GM04503 (cell line): ENCODE results near the gene CAMTA1.

Source experiments
- DNase-seq: peaks from one replicate; pipeline ENCODE4 v3.0.0-alpha.2; 2012; ENCODE audit warnings: low read depth

Gene CAMTA1

DNA sequence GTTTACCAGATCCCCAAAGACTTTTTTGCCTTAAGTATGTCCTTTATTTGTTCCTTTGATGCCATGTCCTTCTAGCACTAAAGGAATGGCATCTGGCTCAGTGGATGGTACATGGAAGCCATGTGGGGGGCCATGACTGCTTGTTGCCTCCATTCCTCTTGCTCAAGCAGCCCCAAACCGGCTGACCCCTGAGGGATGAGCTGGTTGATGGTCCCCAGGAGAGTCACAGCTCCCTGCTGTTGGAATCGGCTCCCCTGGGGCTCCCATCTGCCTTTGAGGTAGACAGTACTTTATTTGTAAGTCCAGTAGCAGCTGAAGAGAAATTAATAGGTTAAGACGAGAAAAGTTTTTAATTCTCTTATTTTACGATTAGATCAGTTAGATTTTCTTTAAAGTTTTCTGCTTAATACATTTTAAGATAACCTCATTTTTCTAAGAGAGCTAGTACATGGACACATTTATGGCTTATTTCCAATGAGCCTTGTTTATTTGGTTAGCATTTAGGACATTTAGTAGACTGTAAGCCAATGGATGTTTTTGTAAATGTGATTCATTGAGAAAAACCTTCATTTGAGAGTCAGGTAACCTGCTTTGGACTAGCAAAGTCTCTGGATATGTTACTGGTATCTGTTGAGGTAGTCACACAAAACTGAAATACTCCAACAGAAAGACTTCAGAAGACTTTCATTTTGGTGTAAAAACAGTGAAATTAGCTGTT is 88.2 kb downstream of the CAMTA1 start:
- DNase-seq: no peak

DNA sequence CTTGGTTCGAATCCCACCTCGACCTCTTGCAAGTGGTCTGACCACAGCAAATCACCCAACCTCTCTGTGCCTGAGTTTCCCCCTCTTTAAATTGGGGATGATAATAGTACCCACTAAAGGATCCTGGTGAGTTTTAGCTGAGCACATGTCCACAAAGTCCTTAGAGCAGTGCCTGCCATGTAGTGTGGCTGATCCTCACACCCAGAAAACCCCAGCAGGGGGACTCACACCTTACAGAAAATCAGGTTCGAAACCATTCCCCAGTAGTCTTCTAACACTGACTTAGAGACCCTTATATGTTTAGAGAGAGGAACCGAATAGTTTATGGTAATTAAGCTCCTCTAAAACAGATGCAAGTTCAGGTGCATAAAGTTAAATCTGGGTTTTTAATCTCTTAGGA is 89.0 kb downstream of the CAMTA1 start:
- DNase-seq: no peak

DNA sequence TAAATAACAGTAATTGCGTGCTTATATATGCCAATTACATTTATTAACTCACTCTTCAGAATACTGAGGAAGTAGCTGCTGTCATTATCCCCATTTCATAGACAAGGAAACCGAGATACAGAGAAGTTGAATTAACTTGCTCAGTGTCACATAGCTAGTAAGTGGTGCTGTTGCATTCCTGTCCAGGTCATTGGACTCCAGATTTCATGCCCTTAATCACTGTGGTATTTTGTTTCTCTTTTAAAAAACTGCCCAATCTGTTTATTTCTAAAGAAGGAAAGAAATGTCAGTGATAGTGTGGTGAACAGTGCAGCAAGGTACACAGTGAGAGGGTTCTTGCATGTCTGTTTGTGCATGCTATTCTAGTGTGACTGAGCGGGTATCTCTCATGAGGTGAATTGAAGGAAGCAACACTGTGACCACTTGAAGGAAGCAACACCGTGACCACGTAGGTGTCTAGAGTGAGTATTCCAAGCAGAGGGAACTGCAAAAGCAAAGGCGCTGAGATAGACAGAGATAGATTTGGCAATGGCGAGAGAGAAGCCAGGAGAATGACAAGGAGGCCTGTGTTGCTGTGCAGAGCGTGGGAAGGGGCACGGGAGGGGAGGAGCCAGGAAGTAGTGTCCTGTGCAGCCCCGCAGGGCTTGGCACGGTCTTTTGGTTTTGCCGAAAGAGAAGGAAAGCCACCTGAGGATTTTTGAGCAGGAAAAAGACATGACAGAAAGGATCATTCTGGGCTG is 95.9 kb downstream of the CAMTA1 start:
- DNase-seq: no peak

DNA sequence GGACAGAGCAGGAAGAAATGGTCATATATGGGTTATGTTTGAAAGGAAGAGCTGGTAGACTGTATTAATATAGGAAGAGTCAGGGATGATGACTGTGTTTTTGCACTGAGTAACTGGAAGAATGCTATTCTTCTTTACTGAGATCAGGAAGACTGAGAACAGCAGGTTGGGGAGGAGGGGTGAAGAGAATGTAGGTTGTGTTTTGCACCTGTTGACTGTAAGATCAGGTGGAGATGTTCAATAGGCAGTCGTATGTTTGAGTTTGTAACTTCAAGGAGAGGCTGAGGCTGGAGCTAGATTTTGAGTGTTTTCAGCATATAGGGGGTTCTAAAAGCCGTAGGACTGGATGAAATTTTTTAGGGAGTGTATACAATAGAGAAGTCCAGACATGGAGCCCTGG is 97.2 kb downstream of the CAMTA1 start:
- DNase-seq: no peak

DNA sequence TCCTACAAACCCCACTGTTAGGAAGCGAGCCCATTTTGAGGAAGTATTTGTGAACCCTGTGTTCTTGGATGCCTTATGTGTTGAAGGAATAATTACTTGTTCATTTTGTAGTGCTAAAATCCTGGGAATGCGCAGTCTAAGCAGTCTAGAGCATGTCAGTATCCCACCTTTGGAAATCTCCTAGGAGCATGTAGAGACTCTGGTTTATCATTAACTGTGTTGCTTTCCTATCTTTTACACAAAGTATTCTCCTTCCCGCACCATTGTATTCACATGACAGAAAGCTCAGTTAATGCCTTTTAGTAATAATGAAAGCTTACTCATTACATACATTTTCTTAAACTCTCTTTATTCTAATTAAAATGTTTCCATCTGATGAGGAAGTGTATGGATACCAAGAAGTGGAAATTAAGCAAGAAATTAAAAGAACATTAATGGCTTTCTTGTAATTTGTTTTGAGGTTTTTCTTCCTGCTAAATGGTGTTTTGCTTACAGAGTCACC is 99.4 kb downstream of the CAMTA1 start:
- DNase-seq: no peak

DNA sequence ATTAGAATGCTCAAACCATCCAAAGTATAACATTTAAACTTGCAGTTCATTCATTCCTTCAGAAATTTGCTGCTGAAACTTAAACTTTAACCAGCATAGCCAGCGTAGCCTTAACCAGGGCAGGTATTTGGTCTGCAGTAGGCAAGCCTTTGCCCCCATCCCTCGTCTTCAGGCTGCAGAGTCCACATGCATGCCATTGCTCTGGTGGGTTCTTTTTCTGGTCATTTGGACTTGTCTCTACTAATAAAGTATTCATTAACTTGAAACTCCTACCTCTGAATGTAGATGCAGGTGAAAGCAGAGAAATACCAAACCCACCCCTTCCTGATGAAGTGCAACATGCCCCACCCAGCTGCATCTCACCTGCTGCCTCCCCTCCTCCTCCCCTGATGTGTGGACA is 100.2 kb downstream of the CAMTA1 start:
- DNase-seq: no peak

DNA sequence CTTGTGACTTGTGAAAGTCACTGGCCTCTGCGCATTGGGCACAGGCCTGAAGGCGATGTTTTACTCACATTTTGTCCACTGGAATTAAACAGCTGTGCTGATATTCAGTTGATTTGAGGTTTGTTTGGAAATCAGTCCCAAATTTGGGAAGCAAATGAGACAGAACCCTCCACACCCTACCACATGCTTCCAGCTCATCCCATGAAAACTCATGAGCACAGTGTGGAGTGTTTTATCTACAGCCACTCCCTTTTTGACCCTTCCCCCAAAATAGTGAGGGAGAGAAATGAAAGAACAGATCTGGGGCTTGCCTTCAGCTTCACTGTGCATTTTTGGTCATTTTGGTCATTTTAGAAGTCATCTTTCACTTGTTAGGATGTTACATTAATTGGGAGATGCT is 101.3 kb downstream of the CAMTA1 start:
- DNase-seq: no peak

DNA sequence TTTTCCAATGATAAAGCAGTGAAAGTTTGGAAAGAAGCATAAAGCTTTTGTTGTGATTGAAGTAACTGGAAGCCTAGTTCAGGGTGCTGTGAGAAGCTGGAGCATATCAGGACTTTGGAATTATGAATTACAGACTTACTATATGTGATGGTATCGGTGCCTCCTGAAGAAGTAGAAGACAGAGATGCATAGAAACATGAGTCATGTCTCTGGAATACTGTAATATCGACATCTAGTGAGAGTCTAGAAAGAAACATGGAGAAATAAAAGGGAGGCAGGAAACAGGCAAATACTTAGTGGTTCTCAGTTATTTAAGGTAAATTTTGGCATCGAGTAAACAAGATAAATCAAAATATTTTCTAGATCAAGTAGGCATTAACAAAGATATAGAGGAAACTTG is 103.0 kb downstream of the CAMTA1 start:
- no peak for DNase-seq

DNA sequence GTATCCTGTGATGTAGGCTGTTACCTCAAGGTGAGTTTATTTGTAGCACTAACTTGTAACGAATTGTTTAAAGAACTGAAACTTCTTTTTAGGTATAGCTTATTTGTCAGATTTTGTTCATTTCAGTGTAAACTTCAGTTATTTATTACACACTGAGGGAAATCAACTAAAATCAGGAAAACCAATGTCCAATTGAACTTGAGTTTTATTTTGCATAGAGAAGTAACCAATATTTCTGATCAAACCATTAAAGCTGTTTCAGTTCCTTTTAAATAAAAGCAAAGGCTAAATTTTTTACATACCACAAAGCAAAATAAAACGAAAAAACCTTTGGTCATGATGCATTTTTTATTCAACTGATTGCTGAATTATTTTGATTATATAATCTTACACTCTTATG is 103.6 kb downstream of the CAMTA1 start:
- no peak for DNase-seq

DNA sequence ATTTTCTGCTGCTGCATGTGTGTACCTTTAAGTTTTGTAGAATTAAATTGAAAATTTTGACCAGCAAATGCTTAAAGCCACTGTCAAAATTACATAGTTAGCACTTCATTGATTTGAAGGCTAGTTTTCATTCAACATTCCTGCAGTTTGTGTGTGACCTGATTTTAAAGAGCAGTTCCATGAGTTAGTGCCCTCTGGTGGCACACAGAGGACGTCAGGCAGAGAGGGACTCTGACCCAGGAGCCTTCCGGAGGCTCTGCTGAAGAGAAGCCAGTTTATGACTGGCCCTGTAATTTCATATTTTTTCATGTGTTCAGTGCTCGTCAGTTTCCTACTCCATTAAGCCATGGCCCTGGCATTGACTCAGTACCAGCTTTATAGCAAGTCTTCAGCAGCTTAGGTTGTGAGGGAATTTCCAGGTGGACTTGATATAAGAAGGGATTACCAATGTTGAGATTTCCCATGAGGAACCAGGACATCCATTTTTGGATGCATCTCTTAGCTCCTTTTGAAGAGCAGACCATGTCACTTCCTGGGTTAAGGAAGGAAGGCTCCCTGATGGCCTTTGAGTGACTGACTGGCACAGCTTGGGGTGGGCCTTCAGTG is 104.7 kb downstream of the CAMTA1 start:
- no peak for DNase-seq

DNA sequence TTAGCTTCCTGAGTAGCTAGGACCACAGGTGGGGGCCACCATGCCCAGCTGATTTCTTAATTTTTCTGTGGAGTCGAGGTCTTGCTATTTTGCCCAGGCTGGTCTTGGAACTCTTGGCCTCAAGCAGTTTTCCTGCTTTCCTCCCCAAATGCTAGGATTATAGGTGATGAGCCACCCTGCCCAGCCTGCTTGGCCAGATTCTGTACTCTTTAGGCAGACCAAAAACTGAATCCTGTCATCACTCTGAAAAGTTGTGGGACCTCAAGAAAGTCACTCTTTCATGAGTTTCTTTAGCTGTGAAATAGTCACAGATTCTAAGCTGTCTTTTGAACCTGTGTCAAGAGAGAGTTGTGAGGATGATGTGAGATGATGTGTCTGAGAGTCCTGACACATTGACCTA is 105.4 kb downstream of the CAMTA1 start:
- DNase-seq: no peak

DNA sequence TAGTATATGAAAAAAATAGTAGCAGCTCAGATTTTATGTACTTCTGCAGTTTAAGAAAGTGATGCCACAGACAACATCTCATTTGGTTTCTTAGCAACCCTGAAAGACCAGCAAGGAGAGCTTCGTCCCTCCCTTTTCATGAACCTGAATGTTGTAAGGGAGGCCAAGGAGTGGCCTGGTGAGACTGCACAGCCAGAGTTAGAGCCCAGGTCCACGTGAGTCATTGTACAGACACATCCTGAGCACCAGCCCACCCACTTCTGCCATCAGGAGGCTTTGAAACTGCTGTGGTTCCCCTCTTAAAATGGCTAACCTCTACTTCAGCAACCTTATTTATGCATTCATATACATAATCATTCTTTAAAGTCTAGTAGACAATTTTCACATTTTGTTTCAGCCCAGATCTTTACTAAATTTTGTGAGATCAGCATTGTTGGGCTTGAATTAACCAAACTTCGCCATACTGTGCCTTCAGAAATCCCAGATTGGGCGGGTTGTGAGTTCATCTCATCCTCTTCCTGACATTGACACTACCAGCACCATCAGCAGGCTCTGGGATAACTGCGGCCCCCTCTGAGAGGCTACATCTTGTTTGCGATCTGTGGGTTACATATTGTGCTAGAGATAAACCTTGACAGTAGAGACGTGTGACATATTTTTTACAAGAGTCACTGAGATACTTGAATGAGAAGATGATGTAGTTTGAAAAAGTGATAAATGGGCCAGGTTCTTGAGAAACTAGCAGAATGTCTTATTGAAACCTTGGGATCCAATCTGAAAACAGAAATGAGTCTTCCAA is 106.7 kb downstream of the CAMTA1 start:
- no peak for DNase-seq

DNA sequence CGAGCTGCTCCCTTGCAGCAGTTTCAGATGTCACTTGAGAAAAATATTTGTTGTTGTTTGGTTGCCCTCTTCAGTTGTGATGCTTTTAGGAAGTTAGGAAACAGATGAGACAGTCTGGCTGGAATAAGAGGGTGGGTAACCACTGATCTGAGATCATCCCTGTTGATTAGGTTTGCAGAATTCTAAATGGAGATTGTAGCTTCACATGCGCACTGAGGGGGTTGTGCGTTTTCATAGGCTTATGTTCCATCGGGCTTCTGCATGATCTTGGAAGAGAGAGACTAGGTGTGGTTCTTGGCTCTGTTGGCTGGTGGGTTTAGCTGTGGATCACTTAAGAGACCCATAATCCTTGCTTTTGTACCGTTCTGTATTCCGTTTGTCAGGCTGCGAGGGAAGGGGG is 108.1 kb downstream of the CAMTA1 start:
- no peak for DNase-seq

DNA sequence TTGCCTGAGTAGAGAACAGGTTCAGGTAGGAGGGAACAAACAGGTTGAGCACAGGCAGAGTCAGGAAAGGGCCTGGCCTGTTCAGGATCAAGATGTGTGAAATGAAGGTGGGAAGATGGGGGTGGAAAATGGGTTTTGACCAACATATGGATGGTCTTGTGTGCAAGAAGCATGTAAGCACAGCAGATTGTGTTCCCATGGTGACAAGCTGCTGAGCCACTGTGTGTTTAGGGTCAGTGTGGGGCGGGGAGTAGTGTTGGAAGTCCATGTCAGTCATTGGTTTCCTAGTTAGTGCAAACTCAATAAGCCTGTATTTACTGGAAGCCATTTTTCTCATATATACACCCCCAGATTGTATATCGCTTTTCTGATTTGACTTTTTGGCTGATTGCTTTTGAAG is 111.9 kb downstream of the CAMTA1 start:
- no peak for DNase-seq

DNA sequence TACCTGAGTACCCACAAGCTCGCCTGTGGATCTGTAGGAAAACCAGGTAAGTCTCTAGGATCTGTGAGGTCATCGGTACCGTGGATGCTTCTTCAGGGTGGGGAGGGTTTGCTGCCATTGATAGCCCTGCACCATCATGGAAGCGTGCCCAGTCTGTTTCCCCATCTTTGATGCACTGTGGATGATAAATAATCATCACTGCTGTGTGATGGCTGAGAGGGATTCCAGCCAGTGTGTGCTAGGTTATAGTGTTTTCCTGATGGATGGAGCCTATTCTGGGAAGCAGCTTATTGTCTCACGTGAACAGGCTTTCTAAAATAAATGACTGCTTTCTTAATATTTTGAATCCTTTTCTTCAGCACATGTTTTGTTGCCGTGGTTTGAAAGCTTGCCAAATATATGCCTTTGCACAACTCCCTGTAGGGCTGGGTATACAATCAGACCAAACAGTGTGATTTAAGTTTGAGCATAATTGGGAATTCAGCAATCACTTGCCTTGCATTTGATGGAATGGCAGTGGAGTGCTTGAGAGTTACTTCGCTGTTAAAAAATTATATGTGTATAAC is 113.8 kb downstream of the CAMTA1 start:
- no peak for DNase-seq

DNA sequence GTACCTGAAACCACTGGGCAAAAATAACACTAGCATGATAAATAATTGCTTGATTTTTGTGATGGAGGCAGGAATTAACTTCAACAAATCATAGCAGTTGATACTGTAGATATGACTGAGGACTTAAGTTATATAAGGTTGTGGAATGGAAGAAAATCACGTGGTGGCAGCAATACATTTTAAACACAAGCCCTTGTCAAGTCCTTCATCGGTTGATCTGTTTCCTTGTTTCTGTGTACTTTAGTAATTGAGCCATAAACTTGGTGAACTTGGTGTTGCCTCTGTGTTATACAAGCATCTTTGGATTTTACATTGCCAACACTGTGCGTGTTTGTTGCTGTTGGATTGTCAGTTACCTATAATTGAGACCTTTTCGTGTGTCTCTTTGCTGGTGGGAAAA is 114.4 kb downstream of the CAMTA1 start:
- DNase-seq: no peak

DNA sequence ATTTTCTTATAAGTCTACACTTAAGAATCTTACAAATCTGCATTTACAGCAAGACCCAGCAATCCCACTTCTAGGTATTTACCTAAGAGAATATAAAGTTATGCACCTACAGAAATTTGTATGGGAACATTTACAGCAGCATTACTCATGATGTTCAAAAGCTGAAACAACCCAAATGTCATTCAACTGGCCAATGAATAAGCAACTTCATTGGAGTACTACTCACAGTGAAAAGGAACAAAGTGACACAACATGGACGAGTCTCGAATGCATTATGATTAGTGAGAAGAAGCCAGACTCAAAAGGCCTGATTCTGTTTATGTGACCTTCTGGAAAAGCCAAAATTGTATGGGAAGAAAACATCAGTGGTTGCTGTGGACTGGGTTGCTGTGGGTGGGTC is 116.9 kb downstream of the CAMTA1 start:
- no peak for DNase-seq

DNA sequence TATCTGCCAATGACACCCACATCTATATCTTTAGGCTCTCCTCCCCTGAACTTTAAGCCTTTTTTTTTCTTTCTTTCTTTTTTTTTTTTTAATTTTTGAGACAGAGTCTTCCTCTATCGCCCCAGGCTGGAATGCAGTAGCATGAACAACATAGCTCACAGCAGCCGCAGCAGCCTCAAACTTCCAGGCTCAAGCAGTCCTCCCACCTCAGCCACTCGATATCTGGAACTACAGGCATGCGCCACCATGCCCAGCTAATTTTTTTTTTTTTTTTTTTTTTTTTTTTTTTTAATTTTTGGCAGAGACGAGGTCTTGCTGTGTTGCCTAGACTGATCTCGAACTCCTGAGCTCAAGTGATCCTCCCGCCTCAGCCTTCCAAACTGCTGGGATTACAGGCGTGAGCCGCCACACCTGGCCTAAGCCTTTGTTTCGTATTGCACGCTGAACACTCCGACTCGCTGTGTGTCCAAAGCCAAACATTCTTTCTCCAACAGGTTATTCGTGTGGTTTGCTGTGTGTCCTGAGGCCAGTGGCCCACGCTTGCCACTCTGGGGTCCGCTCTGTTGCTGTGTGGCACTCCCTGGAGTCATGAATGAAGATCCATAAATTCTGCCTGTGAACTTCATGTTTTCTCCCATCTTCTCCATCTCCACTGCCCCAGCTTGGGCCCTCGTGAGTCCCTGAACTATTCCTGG is 119.4 kb downstream of the CAMTA1 start:
- no peak for DNase-seq

DNA sequence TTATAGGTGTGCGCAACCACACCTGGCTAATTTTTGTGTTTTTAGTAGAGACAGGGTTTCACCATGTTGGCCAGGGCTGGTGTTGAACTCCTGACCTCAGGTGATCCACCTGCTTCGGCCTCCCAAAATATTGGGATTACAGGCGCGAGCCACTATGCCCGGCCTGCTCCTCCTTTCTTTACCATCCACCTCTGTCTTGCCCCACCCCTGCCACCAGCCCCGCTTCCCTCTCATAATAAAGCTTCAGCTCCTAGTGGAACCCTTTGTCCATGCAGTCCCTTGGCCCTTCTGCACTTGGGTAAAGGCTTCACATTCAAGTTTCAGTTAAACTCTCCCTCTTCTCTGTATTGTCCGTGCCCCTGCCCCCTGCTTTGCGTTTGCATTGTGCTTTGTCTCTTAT is 120.1 kb downstream of the CAMTA1 start:
- no peak for DNase-seq

DNA sequence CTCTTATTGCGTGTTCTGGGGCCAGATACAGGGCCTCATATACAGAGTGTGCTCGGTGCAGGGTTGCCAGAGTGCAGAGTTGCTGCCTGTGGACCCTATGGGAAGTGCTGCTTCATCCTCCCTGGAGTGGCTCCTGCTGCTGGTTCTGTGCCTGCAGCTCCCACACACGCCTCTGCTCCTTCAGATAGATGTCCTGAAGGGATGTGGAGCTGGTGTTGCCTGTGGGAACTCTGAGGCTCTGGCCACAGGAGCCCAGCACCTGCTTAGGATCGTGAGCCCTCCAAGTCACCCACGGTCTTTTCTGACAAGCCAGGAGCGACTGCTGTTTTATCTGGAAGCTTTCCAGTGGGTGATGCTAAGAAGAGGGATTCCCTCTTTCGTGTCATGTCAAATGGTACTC is 120.5 kb downstream of the CAMTA1 start:
- no peak for DNase-seq

DNA sequence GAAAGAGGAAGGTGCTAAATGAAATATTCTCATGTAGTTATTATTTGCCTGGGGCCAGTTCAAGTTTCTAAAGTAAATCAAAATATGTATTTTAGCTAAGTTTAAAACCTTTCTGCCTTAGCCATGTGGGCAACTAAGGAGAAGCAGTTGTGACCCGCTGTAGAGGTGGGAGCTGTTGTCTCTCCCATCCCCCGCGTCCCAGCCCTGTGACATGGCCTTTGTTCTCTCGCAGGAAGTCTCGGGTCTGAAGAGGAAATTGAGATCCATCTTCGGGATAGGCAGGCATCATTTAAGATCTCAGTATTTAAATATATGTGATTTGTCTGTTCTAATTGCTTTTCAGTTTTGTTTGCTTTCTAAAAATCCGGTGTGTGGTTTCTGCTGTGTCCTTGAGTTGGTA is 121.5 kb downstream of the CAMTA1 start:
- DNase-seq: no peak

DNA sequence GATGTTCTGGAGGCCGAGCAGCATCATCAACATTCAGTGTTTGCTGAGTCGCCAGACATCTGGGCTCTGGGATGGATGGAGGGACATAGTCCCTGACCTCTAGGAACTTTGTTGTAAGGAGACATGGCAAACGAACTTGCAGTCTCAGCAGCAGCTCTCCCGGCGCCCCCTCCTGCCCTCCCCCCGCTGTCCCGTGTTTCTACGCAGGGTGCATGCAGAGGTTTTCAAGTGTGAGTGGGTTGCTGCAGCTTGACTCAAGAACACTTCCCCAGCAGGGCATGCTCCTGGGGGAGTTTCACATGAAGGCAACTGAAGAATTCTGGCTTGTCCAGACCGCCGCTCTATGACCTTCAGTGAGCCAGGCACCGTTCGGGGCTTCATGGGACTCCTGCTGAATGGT is 121.9 kb downstream of the CAMTA1 start:
- no peak for DNase-seq
